PC-3 (cell line): ENCODE measurements around the gene WBP2NL. TPM values are rescaled to one million over a fixed set of nuclear protein-coding genes. Genes with fewer than 3 reads are reported as not detected.
A peak's percentile ranks its signal among the peaks of the same experiment; 100 is the strongest.

Experiments used
- ATAC-seq: fragments of 200-7000 bp; cut with Tn5 transposase; 2 replicates; pipeline ENCODE4 v1.9.1; 2020; ENCODE audit warnings: mild to moderate bottlenecking, moderate library complexity
- BruUV-seq: library from RNA; stranded (reverse); fragments of 400-500 nt; replicated peaks from 2 replicates; lab custom pipeline; 2021; lab: Mats Ljungman, UMichigan
- CTCF ChIA-PET: fragments of 300-600 bp; sonication (Branson Sonifier 250); formaldehyde crosslinking; loops from one replicate; lab custom pipeline; 2022; ENCODE audit warnings: antibody characterized with exemption; lab: Charles Lee
- POLR2A ChIA-PET: fragments of 300-600 bp; sonication (Branson Sonifier 250); formaldehyde crosslinking; loops from one replicate; lab custom pipeline; 2022; ENCODE audit warnings: antibody characterized with exemption; ENCODE audit not compliant: unreplicated experiment; lab: Charles Lee
- DNase-seq: peaks from one replicate; pipeline ENCODE4 v3.0.0-alpha.2; 2015
- H2AFZ ChIP-seq: fragments of 300-600 bp; sonication (generic); 2 replicates; pipeline ENCODE4 v1.6.0; 2016; ENCODE audit warnings: antibody characterized with exemption, low read length
- H3F3A ChIP-seq: fragments of 300-600 bp; sonication (generic); one replicate; pipeline ENCODE4 v1.6.0; 2017; ENCODE audit warnings: antibody characterized with exemption, low read length, control low read depth, mild to moderate bottlenecking; ENCODE audit not compliant: unreplicated experiment
- H3K27ac ChIP-seq: fragments of 300-600 bp; sonication (generic); 2 replicates; pipeline ENCODE4 v1.5.1; 2016; ENCODE audit warnings: mild to moderate bottlenecking, low read length
- H3K27me3 ChIP-seq: fragments of 300-600 bp; sonication (generic); 2 replicates; pipeline ENCODE4 v1.6.1; 2016; ENCODE audit warnings: low read length, mixed read lengths
- H3K36me3 ChIP-seq: fragments of 300-600 bp; sonication (generic); 2 replicates; pipeline ENCODE4 v1.6.1; 2016; ENCODE audit warnings: low read depth, mixed run types, low read length, mixed read lengths
- H3K4me1 ChIP-seq: fragments of 300-600 bp; sonication (generic); 2 replicates; pipeline ENCODE4 v1.5.1; 2016; ENCODE audit warnings: low read length; ENCODE audit not compliant: insufficient read depth
- H3K4me2 ChIP-seq: fragments of 300-600 bp; sonication (generic); 2 replicates; pipeline ENCODE4 v1.6.0; 2016; ENCODE audit warnings: low read length
- H3K4me3 ChIP-seq: fragments of 300-600 bp; sonication (generic); 2 replicates; pipeline ENCODE4 v1.5.1; 2016; ENCODE audit warnings: mild to moderate bottlenecking, low read length, mixed read lengths
- H3K79me2 ChIP-seq: fragments of 300-600 bp; sonication (generic); 2 replicates; pipeline ENCODE4 v1.6.1; 2017; ENCODE audit warnings: low read length, mixed read lengths
- H3K9ac ChIP-seq: fragments of 300-600 bp; sonication (generic); 2 replicates; pipeline ENCODE4 v1.6.0; 2016; ENCODE audit warnings: mild to moderate bottlenecking, low read length
- H3K9me2 ChIP-seq: fragments of 300-600 bp; sonication (generic); replicated peaks from 2 replicates; pipeline ENCODE4 v1.6.1; 2016; ENCODE audit warnings: mixed run types, low read length, mixed read lengths
- H3K9me3 ChIP-seq: fragments of 300-600 bp; sonication (generic); 2 replicates; pipeline ENCODE4 v1.6.1; 2016; ENCODE audit warnings: low read length, mixed read lengths
- H4K20me1 ChIP-seq: fragments of 300-600 bp; sonication (generic); 2 replicates; pipeline ENCODE4 v1.6.1; 2016; ENCODE audit warnings: low read length, mixed read lengths
- EZH2 ChIP-seq: fragments of 300-600 bp; sonication (generic); IDR thresholded peaks from one replicate; pipeline ENCODE4 v1.6.1; 2017; ENCODE audit warnings: antibody characterized with exemption, mild to moderate bottlenecking, low read length; ENCODE audit not compliant: unreplicated experiment
- EZH2phosphoT487 ChIP-seq: fragments of 300-600 bp; sonication (generic); IDR thresholded peaks from 2 replicates; pipeline ENCODE4 v1.6.1; 2018; ENCODE audit warnings: mild to moderate bottlenecking, antibody characterized with exemption, low read length, borderline replicate concordance
- intact Hi-C: fragments of 100-400 bp; cut with micrococcal nuclease; formaldehyde crosslinking; loops from 2 replicates; pipeline ENCODE4 v1.9.0; 2023
- total RNA-seq: library from RNA; depleted of rRNA; stranded (reverse); fragments of >200 nt; gene quantifications from 2 replicates; pipeline ENCODE4 v1.2.3, GENCODE V29; 2014
- TF ChIP-seq, protein P1 (sequence below): fragments of 300-600 bp; sonication (generic); conservative IDR thresholded peaks from 2 replicates; pipeline ENCODE4 v1.5.1; 2017; ENCODE audit warnings: antibody characterized with exemption, low read depth, mild to moderate bottlenecking, low read length

Gene WBP2NL
- total RNA-seq, 1 experiment from 2014 or later: 0.33 TPM

DNA sequence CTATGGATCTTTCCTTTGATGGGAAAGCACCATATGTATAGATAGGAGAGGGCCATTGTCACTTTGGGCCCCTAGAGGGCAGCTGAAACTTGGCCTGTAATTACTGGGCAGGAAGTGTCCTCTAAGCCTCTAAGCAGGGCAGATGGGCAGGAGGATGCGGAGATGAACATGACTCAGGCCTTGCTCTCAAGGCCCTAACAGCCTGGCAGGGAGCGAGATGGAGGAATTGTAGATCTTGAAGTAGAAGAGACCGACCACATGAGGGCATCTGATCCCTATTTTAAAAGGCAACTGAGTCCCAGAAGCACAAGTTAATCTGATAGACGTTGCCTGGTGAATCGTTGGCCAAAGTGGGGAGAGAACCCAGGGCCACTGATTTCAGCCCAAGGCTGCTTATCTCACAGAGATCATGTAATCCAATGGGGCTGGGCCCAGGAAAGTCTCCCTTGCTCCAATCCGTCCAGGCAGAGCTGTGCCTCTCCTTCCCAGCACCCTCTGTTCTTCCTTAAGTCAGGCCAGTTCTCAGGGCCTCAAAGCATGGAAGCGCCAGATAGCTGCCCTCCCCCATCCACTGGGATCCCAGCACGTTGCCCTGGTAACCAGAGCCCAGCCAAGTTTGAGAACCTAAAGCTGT is 31.9 kb upstream of the WBP2NL start:
- Histone ChIP-seq H3K36me3 (no peaks in the 10 kb centered on the region), H3K4me2 (no peak overlapping the region), H3K9me3 (no peaks in the 10 kb centered on the region), H3K27me3 (no peaks in the 10 kb centered on the region), H3K4me1 (no peaks in the 10 kb centered on the region), H3K4me3 (no peak overlapping the region), H3K27ac (no peak overlapping the region), H3F3A (no peaks in the 10 kb centered on the region), H3K9me2 (no peaks in the 10 kb centered on the region), H3K9ac (no peak overlapping the region), H4K20me1 (no peaks in the 10 kb centered on the region), H2AFZ (no peak overlapping the region), H3K79me2 (no peaks in the 10 kb centered on the region)
- intact Hi-C loops: loop anchor here (1.0 to 2.0 kb wide), 4 partner anchors 104 to 478 kb away; partner anchors contain the start of genes NAGA and NDUFA6
- ATAC-seq (peak; percentile 98), DNase-seq (peak; percentile 80)
- ChIA-PET POLR2A (no interaction called here), CTCF (interaction anchor here (0.5 to 1.0 kb wide), 2 partner anchors 9 to 28 kb away, joined by 3 to 4 read pairs; no protein-coding TSS in a partner anchor)
- BruUV-seq: no TSS peak
- TF ChIP-seq EZH2phosphoT487 (no peak), EZH2 (no peak)
- TF ChIP-seq, protein P1, sequence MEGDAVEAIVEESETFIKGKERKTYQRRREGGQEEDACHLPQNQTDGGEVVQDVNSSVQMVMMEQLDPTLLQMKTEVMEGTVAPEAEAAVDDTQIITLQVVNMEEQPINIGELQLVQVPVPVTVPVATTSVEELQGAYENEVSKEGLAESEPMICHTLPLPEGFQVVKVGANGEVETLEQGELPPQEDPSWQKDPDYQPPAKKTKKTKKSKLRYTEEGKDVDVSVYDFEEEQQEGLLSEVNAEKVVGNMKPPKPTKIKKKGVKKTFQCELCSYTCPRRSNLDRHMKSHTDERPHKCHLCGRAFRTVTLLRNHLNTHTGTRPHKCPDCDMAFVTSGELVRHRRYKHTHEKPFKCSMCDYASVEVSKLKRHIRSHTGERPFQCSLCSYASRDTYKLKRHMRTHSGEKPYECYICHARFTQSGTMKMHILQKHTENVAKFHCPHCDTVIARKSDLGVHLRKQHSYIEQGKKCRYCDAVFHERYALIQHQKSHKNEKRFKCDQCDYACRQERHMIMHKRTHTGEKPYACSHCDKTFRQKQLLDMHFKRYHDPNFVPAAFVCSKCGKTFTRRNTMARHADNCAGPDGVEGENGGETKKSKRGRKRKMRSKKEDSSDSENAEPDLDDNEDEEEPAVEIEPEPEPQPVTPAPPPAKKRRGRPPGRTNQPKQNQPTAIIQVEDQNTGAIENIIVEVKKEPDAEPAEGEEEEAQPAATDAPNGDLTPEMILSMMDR: peak; percentile 66

- Histone ChIP-seq H3K4me3 (no peak overlapping the region), H3K9me3 (no peaks in the 10 kb centered on the region), H3F3A (no peaks in the 10 kb centered on the region), H3K4me1 (no peaks in the 10 kb centered on the region), H3K27ac (no peak overlapping the region), H3K36me3 (no peaks in the 10 kb centered on the region), H3K4me2 (no peak overlapping the region), H3K79me2 (no peaks in the 10 kb centered on the region), H4K20me1 (no peaks in the 10 kb centered on the region), H3K9ac (no peak overlapping the region), H3K27me3 (no peaks in the 10 kb centered on the region), H3K9me2 (no peaks in the 10 kb centered on the region), H2AFZ (no peak overlapping the region)
- CTCF ChIA-PET: no interaction called here
- TF ChIP-seq, protein P1: no peak
- TF ChIP-seq EZH2: no peak
- TF ChIP-seq EZH2phosphoT487: no peak
- no TSS peak for BruUV-seq
- no peak for ATAC-seq
- intact Hi-C loops: no loop called here
- no peak for DNase-seq
- POLR2A ChIA-PET: no interaction called here
Measured at GRCh38 chr22:41968601-41969000, 30.0 kb upstream of the WBP2NL start.

GRCh38 chr22:41969110-41969646 is 29.4 kb upstream of the WBP2NL start, which contains the start of gene SEPTIN3:
Gene SEPTIN3 (plus strand): TSS chr22:41969443. CDS start chr22:41971493, 2,050 bp downstream.
- DNase-seq (no peak), ATAC-seq (no peak)
- Histone ChIP-seq H3K9ac (no peak within 1 kb of the TSS), H3K27me3 (no peaks in the 10 kb centered on the region), H2AFZ (no peak within 1 kb of the TSS), H3K4me2 (no peak within 1 kb of the TSS), H3F3A (no peaks in the 10 kb centered on the region), H3K9me2 (no peaks in the 10 kb centered on the region), H3K27ac (no peak within 1 kb of the TSS), H3K36me3 (no peaks in the 10 kb centered on the region), H3K4me1 (no peaks in the 10 kb centered on the region), H3K4me3 (no peak within 1 kb of the TSS), H3K9me3 (no peaks in the 10 kb centered on the region), H3K79me2 (no peaks in the 10 kb centered on the region), H4K20me1 (no peaks in the 10 kb centered on the region)
- intact Hi-C loops: no loop called here
- ChIA-PET POLR2A (no interaction called here), CTCF (no interaction called here)
- TF ChIP-seq EZH2phosphoT487 (no peak), EZH2 (no peak)
- TF ChIP-seq, protein P1: no peak
- BruUV-seq: no TSS peak
